ENCODE results near the gene DOK6. TPM values are rescaled to one million over a fixed set of nuclear protein-coding genes. Genes with fewer than 3 reads are reported as not detected.
A peak's percentile ranks its signal among the peaks of the same experiment; 100 is the strongest.

Gene DOK6
- total and polyA plus RNA-seq, 2 donors: 9.0 to 22.6 TPM

DNA sequence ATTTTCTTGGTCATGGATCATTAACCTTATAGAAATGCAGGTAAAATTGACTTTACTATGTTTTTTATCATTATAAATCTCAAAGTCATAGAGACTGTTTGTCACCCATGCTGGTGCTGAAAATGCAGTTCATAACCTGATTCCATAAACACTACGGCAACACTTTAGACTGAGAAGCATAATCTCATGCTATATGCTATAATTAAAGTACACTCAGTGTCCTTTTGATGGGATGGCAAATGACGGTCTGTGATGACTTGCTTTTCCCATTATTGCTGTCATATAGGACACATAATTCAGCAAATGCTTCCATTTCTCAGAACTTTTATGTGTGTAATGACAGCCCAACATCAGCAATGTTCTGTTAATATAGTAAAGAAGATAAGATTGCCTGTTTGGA is 384.1 kb downstream of the DOK6 start:
- H3K4me1 ChIP-seq (ENCODE audit: insufficient read depth): no peaks in the 10 kb centered on the region
- WGBS: 93% methylated on average over 2 of the region's 2 CpGs
- H3K4me3 ChIP-seq (ENCODE audit: low read depth, low read length): no peak overlapping the region

DNA sequence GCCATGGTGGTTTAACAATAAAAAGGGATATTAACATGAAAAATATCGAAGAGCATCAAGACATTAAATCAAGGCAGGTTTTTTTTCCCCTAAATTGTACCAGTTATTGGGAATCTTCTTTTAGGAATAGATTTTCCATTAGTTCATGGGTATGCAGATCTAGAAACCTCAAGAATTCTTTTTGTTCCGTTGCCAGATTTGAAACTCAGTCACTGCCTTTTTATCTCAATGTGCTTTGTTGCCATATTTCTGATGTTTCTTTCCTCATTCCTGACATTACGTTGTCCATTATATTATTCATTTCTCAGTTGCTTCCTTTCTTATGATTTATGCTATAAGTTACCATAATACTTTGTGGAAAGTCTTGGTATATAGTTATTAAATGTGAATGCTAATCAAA is 384.8 kb downstream of the DOK6 start:
- H3K27ac ChIP-seq (ENCODE audit: low read depth): no peak overlapping the region
- H3K4me3 ChIP-seq (ENCODE audit: low read depth, low read length): no peak overlapping the region
- no peaks in the 10 kb centered on the region for H3K4me1 ChIP-seq (ENCODE audit: insufficient read depth)
- no peaks in the 10 kb centered on the region for H3K36me3 ChIP-seq (ENCODE audit: insufficient read depth)
- DNase-seq (ENCODE audit: extremely low spot score): no peak
- 85% methylated on average over 3 of the region's 3 CpGs for WGBS

More for the DNA sequence above, 384.1 kb downstream of the DOK6 start:
- DNase-seq (ENCODE audit: extremely low spot score): no peak
- Histone ChIP-seq H3K27ac (ENCODE audit: low read depth) (no peak overlapping the region), H3K36me3 (ENCODE audit: insufficient read depth) (no peaks in the 10 kb centered on the region)

DNA sequence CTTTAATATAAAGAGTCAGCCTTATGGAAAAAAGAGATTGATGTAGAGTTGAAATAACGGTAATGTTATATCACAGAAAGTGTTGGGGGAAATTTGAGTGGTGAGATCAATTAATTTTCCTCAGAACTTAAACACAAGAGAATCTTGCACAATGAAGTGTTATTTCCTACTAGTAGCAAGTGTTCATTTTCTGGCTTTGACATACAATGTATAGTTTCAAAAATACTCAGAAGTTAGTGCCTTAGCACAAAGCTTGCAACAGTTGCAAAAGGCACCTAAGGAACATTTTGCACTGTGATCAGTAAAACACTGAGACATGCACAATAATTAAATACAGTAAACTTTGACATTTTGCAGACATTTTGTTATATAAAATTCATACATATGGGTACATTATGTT is 385.7 kb downstream of the DOK6 start:
- 92% methylated on average over 1 of the region's 1 CpG for WGBS
- no peaks in the 10 kb centered on the region for H3K4me1 ChIP-seq (ENCODE audit: insufficient read depth)
- no peak overlapping the region for H3K27ac ChIP-seq (ENCODE audit: low read depth)
- no peak overlapping the region for H3K4me3 ChIP-seq (ENCODE audit: low read depth, low read length)
- no peaks in the 10 kb centered on the region for H3K36me3 ChIP-seq (ENCODE audit: insufficient read depth)
- no peak for DNase-seq (ENCODE audit: extremely low spot score)

DNA sequence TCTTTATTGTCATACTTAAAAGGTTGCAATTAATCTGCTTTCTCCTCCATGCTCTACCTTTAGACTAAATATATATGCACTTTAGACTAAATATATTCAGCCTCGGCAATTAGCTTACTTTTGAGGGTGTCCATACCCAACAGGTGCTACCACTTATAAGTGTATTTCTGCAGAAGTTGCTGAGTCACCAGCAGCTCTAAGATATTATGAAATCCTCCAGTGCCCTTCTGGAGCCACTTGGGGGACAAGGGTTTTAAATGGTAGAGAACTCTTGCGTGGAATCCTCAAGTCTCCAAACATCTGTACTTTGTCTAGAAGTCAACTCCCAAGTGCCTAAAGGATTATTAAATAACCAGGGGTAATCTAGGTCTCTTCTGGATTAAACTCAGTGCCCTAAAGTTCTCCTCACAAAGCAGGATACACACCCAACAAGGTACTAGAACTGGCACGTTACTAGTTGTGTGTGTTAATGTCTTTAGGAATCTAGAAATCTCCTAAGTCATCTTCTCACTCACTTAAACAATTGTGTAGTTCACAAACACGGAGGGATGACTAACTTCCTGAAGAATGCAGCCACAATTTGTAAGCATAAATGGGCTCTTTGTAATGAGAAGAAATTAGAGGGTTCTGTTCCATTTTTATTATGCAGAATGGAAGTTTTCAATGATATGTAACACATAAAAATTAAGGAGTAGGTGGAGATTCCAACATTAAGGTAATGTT is 387.3 kb downstream of the DOK6 start:
- DNase-seq (ENCODE audit: extremely low spot score): no peak
- Histone ChIP-seq H3K4me1 (ENCODE audit: insufficient read depth) (no peaks in the 10 kb centered on the region), H3K4me3 (ENCODE audit: low read depth, low read length) (no peak overlapping the region), H3K36me3 (ENCODE audit: insufficient read depth) (no peaks in the 10 kb centered on the region), H3K27ac (ENCODE audit: low read depth) (peak overlapping the region; percentile 18)
- 65% methylated on average over 4 of the region's 4 CpGs for WGBS

DNA sequence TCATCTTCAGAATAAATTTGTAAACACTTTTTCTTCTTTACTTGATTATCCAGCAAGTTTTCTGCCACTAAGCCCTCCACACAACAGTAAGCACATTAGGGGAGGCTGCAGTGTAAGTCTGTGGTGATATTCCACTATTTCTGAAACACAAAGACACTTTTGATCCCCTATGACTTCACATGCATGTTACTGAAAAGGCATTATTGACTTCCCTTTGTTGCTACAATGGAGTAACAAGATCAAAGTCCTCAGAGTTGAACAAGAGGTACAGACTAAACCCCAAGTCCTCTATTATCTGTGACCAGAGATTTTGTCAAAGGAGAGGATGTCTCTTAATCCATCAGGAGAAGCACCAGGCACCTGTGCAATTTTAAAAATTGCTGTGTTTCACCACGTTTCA is 389.1 kb downstream of the DOK6 start:
- Histone ChIP-seq H3K27ac (ENCODE audit: low read depth) (no peak overlapping the region), H3K4me1 (ENCODE audit: insufficient read depth) (no peaks in the 10 kb centered on the region), H3K4me3 (ENCODE audit: low read depth, low read length) (no peak overlapping the region), H3K36me3 (ENCODE audit: insufficient read depth) (no peaks in the 10 kb centered on the region)
- 93% methylated on average over 1 of the region's 1 CpG for WGBS
- no peak for DNase-seq (ENCODE audit: extremely low spot score)

DNA sequence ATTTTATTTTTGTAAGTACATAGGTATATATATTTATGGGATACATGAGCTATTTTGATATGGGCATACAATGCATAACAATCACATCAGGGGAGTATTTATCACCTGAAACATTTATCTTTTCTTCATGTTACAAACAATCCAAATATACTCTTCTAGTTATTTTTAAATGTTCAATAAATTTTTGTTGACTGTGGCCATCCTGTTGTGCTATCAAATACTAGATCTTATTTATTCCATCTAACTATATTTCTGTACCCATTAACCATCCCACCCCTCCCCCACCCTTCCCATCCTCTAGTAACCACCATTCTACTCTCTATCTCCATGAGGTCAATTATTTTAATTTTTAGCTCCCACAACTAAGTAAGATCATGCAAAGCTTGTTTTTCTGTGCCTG is 390.0 kb downstream of the DOK6 start:
- Histone ChIP-seq H3K27ac (ENCODE audit: low read depth) (no peak overlapping the region), H3K4me3 (ENCODE audit: low read depth, low read length) (no peak overlapping the region), H3K36me3 (ENCODE audit: insufficient read depth) (no peaks in the 10 kb centered on the region), H3K4me1 (ENCODE audit: insufficient read depth) (no peaks in the 10 kb centered on the region)
- no peak for DNase-seq (ENCODE audit: extremely low spot score)

DNA sequence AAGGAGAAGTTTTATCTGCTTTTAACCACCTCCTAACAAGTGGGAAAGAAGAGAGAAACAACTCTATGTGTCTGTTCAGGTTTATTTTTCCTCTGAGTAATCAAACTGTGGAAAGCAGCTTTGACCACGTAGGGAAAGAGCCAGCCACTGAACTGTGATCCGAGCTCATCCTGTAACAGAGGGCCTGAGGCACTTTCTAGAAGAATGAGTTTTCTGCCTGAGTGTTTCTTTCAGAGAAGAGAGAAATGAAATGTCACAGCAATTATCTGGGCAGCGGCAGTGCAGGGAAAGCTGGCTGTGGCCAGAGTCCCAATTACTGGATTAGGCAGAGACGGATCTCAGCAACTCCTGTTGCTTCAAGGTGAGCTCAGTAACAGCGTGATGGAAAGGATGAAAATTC is 395.1 kb downstream of the DOK6 start:
- Histone ChIP-seq H3K4me3 (ENCODE audit: low read depth, low read length) (no peak overlapping the region), H3K4me1 (ENCODE audit: insufficient read depth) (no peaks in the 10 kb centered on the region), H3K36me3 (ENCODE audit: insufficient read depth) (no peaks in the 10 kb centered on the region), H3K27ac (ENCODE audit: low read depth) (no peak overlapping the region)
- no peak for DNase-seq (ENCODE audit: extremely low spot score)
- WGBS: 56% methylated on average over 5 of the region's 5 CpGs

DNA sequence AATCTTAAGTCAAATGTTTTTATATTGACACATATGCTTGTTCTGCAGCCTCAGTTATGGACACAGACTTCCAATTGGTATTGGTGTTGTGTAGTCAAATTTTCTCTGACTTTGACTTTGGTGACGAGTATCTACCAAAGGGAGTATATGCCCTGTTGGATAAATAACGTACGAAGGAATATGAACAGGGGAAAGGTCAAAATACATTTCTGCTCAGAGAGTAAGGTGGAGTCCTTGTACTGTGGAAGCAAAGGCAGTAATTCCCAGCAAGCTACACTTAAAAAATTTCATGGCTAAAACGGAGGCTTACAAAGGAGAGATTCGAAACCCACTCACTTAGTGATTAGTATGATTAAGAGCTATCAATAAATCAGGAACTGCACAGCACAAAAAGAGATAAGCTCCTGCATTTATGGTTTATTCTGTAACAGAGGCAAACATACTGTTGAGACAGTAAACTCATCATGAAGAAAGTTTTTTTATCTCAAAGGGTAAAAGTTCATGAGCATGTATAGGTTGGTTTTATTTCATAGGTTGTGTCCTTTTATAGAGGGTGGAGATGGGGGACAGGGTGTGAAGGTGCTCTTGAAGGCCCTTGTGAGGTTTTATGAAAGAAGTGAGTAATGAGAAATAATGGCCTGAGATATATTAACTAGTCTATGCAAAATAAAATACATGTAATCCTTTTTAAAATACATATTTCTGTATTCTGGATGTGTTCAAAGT is 404.3 kb downstream of the DOK6 start:
- no peak overlapping the region for H3K4me3 ChIP-seq (ENCODE audit: low read depth, low read length)
- no peaks in the 10 kb centered on the region for H3K36me3 ChIP-seq (ENCODE audit: insufficient read depth)
- 85% methylated on average over 5 of the region's 5 CpGs for WGBS
- no peaks in the 10 kb centered on the region for H3K4me1 ChIP-seq (ENCODE audit: insufficient read depth)
- DNase-seq (ENCODE audit: extremely low spot score): no peak
- H3K27ac ChIP-seq (ENCODE audit: low read depth): no peak overlapping the region

DNA sequence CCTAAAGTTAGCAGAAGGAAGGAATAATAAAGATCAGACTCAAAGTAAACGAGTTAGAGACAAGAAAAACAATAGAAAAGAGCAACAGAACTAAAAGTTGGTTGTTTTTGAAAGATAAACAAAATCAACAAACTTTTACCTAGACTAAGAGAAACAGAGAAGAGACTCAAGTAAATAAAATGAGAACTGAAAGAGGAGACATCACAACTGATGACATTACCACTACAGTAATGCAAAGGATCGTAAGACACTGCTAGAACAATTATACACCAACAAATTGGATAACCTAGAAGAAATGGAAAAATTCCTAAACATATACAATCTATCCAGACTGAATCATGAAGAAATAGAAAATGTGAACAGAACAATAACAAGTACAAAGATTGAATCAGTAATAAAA is 407.7 kb downstream of the DOK6 start:
- H3K36me3 ChIP-seq (ENCODE audit: insufficient read depth): no peaks in the 10 kb centered on the region
- H3K4me3 ChIP-seq (ENCODE audit: low read depth, low read length): no peak overlapping the region
- no peaks in the 10 kb centered on the region for H3K4me1 ChIP-seq (ENCODE audit: insufficient read depth)
- DNase-seq (ENCODE audit: extremely low spot score): no peak
- 81% methylated on average over 2 of the region's 2 CpGs for WGBS
- H3K27ac ChIP-seq (ENCODE audit: low read depth): no peak overlapping the region

DNA sequence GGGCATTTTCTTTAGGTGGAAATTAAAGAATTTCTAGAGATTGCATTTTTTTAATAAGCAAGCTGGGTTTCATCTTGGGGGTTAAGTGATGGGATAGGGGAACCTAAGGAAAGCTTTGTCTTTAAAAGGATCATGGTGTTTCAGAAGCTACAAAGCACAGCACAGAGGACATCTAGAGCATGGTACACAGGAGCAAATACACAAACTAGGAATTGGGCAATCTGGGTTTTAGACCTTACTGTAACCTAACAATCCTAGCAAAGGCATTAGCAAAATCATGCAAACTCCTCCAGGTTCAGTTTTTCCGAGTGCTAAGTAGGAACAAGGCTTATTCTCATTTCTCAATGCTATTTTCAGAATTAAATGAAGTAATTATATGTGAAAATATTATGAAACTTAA is 412.9 kb downstream of the DOK6 start:
- no peak for DNase-seq (ENCODE audit: extremely low spot score)
- Histone ChIP-seq H3K4me1 (ENCODE audit: insufficient read depth) (no peaks in the 10 kb centered on the region), H3K36me3 (ENCODE audit: insufficient read depth) (no peaks in the 10 kb centered on the region), H3K4me3 (ENCODE audit: low read depth, low read length) (no peak overlapping the region), H3K27ac (ENCODE audit: low read depth) (no peak overlapping the region)
- WGBS: 96% methylated on average over 1 of the region's 1 CpG

DNA sequence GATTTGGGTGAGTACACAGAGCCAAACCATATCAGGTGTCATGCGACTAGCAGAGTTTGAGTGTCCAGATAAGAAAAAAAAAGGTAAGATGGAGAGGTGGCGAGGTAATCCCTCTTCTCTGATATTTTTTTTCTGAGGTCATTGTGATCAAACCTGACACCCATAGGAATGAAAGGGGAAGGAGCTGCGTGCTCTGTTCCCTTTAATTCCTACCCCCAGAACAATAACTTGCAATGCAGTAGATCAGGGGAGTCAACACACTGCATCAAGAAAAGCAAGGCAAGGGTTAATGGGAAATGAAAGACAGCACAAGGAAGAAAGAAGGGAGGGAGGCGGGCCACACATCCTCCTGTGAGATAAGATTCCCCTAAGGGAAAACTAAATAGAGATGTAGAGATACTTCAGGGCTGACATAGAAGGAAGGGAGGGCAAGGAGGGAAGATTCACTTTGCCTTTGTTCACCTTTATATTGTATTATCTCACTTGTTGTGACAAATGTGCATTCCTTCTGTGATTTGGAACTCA is 414.2 kb downstream of the DOK6 start:
- 88% methylated on average over 4 of the region's 4 CpGs for WGBS

DNA sequence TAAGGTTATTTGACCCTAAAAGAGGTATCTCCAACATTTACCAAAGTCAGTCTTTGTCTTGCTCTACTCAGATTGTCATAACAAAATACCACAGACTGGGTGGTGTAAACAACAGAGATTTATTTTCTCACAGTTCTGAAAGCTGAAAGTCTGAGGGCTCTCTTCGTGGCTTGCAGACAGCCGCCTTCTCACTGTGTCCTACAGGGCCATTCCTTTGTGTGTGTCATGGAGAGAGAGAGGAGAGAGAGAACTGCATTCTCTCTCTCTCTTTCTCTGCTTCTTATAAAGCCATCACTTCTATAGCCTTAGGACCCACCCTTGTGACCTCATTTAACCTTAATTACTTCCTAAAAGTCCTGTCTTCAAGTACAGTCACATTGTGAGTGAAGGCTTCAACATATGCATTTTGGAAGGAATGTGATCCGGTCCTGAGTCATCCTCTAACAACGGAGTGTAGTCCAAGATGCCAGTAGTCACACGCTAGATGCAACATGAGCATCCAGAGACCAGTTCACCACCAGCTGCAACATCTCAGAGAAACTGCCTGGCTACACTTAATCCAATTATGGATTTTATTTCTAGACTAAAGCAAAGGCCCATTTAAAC is 416.8 kb downstream of the DOK6 start:
- Histone ChIP-seq H3K27ac (ENCODE audit: low read depth) (no peak overlapping the region), H3K36me3 (ENCODE audit: insufficient read depth) (no peaks in the 10 kb centered on the region), H3K4me3 (ENCODE audit: low read depth, low read length) (no peak overlapping the region), H3K4me1 (ENCODE audit: insufficient read depth) (no peaks in the 10 kb centered on the region)
- WGBS: 49% methylated on average over 5 of the region's 5 CpGs
- no peak for DNase-seq (ENCODE audit: extremely low spot score)

More for the DNA sequence above, 414.2 kb downstream of the DOK6 start:
- Histone ChIP-seq H3K4me3 (ENCODE audit: low read depth, low read length) (no peak overlapping the region), H3K4me1 (ENCODE audit: insufficient read depth) (no peaks in the 10 kb centered on the region), H3K27ac (ENCODE audit: low read depth) (no peak overlapping the region), H3K36me3 (ENCODE audit: insufficient read depth) (no peaks in the 10 kb centered on the region)
- DNase-seq (ENCODE audit: extremely low spot score): no peak

DNA sequence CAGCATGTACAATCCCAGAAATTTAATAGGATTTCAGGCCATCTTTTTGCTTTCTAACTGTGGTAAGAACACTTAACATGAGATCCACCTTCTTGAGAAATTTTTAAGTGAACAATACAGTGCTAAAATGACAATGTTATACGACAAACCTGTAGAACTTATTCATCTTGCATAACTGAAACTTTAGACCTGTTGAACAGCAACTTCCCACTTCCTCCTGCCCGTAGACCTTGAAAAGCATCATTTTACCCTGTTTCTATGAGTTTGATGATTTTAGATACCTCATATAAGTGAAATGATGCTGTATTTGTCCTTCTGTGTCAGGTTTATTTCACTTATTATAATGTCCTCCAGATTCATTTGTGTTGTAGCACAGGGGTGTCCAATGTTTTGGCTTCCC is 418.8 kb downstream of the DOK6 start:
- 68% methylated on average over 2 of the region's 2 CpGs for WGBS
- no peaks in the 10 kb centered on the region for H3K4me1 ChIP-seq (ENCODE audit: insufficient read depth)

DNA sequence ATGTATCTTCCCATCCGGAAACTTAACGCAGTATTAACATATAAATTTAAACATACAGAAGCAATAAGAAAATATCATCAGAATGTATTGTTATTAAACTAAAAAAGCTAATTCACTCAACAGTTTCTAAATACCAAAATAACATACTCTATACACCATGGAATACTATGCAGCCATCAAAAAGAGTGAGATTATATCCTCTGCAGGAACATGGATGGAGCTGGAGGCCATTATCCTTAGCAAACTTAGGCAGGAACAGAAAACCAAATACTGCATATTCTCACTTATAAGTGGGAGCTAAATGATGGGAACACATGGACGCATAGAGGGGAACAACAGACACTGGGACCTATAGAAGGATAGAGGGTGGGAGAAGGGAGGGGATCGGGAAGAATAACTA is 419.9 kb downstream of the DOK6 start:
- H3K27ac ChIP-seq (ENCODE audit: low read depth): no peak overlapping the region
- H3K4me1 ChIP-seq (ENCODE audit: insufficient read depth): no peaks in the 10 kb centered on the region
- no peak overlapping the region for H3K4me3 ChIP-seq (ENCODE audit: low read depth, low read length)
- 98% methylated on average over 4 of the region's 4 CpGs for WGBS
- no peak for DNase-seq (ENCODE audit: extremely low spot score)
- no peaks in the 10 kb centered on the region for H3K36me3 ChIP-seq (ENCODE audit: insufficient read depth)

More for the DNA sequence above, 418.8 kb downstream of the DOK6 start:
- no peak overlapping the region for H3K27ac ChIP-seq (ENCODE audit: low read depth)
- DNase-seq (ENCODE audit: extremely low spot score): no peak
- no peak overlapping the region for H3K4me3 ChIP-seq (ENCODE audit: low read depth, low read length)
- no peaks in the 10 kb centered on the region for H3K36me3 ChIP-seq (ENCODE audit: insufficient read depth)

All from urinary bladder (tissue), 4 donors.